ENCODE data around the gene SLC25A48.

DNA sequence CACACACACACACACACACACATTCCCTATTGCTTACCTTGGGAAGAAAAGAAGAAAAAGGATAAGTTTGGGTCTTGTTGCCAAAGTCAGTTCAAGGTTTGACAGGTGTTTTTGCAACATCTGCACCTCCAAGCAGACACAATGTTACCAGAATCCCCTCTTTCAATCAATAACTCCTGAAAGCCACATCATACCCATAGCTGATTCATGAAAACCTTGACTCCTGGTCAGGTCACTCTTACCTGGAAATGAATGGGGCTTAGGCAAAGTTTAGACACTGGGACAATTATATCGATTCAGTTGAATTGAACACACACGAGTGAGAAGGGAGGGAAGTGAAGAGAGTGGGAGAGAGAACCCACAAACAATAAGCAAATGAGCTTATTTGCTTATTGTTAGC lies 34.2 kb downstream of the SLC25A48 start:
- TF ChIP-seq CTCF (conservative IDR thresholded peaks at IDR 0.05) (no peak), EZH2 (IDR thresholded peaks at IDR 0.05; ENCODE audit: low read depth) (no peak)
